GM19463 (cell line): Measurements from ENCODE around the gene CRMP1.

ENCODE experiments used
- ATAC-seq: cut with Tn5 transposase; IDR thresholded peaks from one replicate; pipeline ENCODE4 v1.9.1; 2021; ENCODE audit warnings: mild to moderate bottlenecking, moderate library complexity; ENCODE audit not compliant: unreplicated experiment

Gene CRMP1

DNA sequence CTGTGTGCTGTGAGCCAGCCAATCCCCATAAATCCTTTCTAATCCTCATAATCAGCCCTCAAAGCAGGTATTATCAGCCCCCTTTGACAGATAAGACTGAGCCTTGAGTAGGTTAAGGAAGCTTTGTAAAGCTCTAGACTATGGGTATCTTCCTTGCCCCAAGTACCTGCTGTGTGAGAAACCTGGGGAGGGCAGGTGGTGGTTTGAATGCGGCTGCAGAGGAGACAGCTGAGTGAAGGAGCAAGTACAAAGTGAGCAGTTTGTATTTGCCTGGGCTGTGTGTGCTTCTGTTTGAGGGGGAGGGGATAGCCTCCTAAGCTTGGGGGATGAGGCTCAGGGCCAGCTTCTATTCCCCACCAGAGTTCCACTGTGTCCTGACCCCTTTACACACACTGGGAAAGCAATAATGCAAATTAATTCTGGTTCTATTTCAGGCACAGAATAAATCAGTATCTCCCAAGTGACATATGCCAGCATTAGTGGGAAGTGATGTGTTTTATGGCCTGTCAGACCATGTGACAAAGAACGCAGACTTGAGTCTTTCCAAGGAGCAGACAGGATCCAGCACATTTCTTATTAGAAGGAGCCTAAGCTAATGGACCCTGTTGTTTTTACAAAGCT is 118.4 kb downstream of the CRMP1 start:
- no peak for ATAC-seq

- no peak for ATAC-seq
Observed at GRCh38 chr4:5773271-5773555, 119.7 kb downstream of the CRMP1 start.

GRCh38 chr4:5772528-5773270 is 120.2 kb downstream of the CRMP1 start:
- no peak for ATAC-seq
